Fibroblast of mammary gland (primary cell): ENCODE measurements around the gene FAM228B.
"Not testable (repeated sequence)": the region's sequence is repeated elsewhere in the genome, so short reads cannot be mapped to it uniquely, and the experiment has no call there.

Experiments used
- DNase-seq: peaks from one replicate; pipeline ENCODE4 v3.0.0-alpha.2; 2010; ENCODE audit warnings: low read depth
- H3K4me3 ChIP-seq: 2 replicates; pipeline ENCODE4 v1.5.1; 2011; ENCODE audit warnings: low read depth, mild to moderate bottlenecking, low read length, moderate library complexity; ENCODE audit not compliant: control insufficient read depth
- TF ChIP-seq, protein P1 (sequence below): conservative IDR thresholded peaks from 2 replicates; pipeline ENCODE4 v1.5.1; 2011; ENCODE audit warnings: low read depth, low read length, inconsistent platforms; ENCODE audit not compliant: control insufficient read depth, insufficient read depth

FAM228B gene

DNA sequence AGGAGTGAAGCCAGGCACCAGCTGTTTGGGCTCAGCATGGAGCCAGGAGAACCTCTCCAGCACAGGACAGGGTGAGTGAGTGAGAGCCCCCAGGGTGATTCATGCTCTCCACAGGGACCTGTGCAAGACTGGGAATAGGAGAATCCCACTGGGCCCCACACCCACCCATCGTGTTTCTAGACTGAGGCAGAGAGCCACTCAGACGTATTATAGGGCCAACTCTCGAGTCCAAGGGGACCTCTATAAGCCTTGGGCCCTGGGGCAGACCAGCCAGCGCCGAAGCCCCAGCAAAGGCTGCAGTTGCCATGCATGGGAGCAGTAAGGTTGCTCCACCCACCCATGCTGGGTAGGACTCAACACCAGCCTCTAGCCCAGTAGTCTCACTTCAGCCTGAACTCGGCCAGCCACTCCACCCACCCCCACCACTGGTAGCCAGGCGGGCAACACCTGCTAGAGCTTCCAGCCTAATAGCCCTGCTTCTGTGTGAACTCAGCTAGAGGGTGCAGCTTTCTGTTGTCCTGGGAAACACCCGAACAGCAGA is 19.1 kb upstream of the FAM228B start:
- H3K4me3 ChIP-seq, result no peak overlapping the region
- no peak for DNase-seq
- TF ChIP-seq, protein P1, sequence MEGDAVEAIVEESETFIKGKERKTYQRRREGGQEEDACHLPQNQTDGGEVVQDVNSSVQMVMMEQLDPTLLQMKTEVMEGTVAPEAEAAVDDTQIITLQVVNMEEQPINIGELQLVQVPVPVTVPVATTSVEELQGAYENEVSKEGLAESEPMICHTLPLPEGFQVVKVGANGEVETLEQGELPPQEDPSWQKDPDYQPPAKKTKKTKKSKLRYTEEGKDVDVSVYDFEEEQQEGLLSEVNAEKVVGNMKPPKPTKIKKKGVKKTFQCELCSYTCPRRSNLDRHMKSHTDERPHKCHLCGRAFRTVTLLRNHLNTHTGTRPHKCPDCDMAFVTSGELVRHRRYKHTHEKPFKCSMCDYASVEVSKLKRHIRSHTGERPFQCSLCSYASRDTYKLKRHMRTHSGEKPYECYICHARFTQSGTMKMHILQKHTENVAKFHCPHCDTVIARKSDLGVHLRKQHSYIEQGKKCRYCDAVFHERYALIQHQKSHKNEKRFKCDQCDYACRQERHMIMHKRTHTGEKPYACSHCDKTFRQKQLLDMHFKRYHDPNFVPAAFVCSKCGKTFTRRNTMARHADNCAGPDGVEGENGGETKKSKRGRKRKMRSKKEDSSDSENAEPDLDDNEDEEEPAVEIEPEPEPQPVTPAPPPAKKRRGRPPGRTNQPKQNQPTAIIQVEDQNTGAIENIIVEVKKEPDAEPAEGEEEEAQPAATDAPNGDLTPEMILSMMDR, result no peak

DNA sequence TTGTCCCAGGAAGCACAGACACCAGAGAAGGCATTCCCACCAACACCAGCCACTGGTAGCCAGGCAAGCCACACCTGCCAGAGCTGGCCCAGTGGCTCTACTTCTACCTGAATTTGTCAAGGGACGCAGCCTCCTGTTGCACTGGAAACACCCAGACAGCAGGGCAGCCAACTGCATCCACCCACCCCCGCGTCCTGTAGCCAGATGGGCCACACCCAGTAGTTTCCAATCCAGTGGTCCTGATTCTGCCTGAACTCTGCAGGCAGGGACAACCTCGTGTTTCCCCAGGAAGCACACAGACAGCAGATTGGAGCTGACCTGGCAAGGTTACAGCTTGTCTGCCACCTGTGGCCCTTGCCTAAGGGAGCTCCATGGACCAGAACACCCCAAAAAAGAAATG is 18.4 kb upstream of the FAM228B start:
- TF ChIP-seq, protein P1, result no peak
- no peak for DNase-seq
- H3K4me3 ChIP-seq, result no peak overlapping the region

DNA sequence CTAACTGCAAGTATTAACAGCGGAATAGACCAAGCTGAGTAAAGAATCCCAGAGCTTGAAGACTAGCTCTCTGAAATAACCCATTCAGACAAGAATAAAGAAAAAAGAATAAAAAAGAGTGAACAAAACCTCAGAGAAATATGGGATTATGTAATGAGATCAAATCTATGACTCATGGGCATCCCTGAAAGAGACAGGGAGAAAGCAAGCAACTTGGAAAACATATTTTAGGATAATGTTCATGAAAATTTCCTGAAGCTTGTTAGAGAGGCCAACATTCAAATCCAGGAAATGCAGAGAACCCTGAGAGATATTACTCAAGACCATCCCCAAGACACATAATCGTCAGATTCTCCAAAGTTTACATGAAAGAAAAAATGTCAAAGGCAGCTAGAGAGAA is 17.5 kb upstream of the FAM228B start:
- peak; percentile 29 for DNase-seq
- H3K4me3 ChIP-seq, result no peak overlapping the region
- TF ChIP-seq, protein P1, result no peak

DNA sequence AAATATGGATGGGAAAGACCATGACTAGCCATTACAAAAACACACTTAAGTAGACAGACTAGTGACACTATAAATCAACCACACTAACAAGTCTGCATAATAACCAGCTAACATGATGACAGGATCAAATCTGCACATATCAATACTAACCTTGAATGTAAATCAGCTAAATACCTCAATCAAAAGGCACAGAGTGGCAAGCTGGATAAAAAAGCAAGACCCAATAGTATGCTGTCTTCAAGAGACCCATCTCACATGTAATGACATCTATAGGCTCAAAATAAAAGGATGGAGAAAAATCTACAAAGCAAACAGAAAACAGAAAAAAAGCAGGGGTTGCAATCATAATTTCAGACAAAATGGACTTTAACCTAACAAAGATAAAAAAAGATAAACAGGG is 16.5 kb upstream of the FAM228B start:
- DNase-seq, result no peak
- TF ChIP-seq, protein P1, result no peak
- no peak overlapping the region for H3K4me3 ChIP-seq

DNA sequence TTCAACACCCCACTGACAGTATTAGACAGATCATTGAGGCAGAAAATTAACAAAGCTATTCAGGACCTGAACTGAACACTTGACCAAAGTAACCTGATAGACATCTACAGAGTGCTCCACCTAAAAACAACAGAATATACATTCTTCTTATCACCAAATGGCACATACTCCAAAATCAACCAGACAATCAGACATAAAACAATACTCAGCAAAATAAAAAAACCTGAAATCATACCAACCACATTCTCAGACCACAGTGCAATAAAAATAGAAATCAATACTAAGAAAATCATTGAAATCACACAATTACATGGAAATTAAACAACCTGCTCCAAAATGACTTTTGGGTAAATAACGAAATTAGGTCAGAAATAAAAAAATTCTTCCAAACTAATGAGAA is 15.9 kb upstream of the FAM228B start:
- TF ChIP-seq, protein P1, result no peak
- H3K4me3 ChIP-seq, result no peak overlapping the region
- DNase-seq, result no peak

DNA sequence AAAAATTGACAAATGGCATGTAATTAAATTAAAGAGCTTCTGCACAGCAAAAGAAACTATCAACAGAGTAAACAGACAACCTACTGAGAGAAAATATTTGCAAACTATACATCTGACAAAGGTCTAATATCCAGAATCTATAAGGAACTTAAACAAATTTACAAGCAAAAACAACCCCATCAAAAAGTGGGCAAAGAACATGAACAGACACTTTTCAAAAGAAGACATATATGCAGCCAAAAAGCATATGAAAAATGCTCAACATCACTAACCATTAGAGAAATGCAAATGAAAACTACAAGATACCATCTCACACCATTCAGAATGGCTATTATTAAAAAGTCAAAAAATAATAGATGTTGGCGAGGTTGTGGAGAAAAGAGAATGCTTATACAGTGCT is 13.8 kb upstream of the FAM228B start:
- not testable (repeated sequence) for H3K4me3 ChIP-seq, DNase-seq

DNA sequence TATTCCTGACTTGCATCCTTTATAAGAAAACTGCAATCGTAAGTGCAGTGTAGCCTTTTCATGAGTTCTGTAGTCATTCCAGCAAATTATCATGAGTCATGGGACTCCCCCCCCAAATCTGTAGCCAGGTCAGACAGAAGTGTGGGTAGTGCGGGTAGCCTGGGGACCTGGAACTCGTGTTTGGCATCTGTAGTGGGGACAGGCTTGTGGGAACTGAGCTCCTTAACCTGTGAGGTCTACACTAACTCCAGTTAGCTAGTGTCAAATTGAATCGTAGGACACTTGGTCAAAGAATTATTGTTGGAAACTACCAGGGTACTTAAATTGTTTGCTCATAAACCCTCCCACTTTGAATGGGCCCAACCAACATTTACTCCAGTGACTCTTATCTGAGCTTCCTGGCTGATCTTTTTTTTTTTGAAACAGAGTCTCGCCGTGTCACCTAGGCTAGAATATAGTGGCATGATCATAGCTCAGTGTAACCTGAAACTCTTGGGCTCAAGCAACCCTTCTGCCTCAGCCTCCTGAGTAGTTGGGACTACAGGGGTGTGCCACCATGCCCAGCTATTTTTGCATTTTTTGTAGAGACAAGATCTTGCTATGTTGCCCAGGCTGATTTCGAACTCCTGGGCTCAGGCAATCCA is 12.5 kb upstream of the FAM228B start:
- TF ChIP-seq, protein P1, result no peak
- peak; percentile 11 for DNase-seq
- no peak overlapping the region for H3K4me3 ChIP-seq
